Occipital lobe (tissue), 2 donors: ENCODE data around the gene CAPN6. TPM values are rescaled to one million over a fixed set of nuclear protein-coding genes. Genes with fewer than 3 reads are reported as not detected.

Experiments used
- DNase-seq: peaks from one replicate; lab custom pipeline; 2025; lab: John Stamatoyannopoulos, UW
- total RNA-seq: library from RNA; depleted of rRNA; stranded (reverse); fragments of >200 nt; gene quantifications from one replicate; pipeline ENCODE4 v1.2.3, GENCODE V29; 2014

The CAPN6 gene
- total RNA-seq, 1 donor from 2014 or later: 0.31 TPM

- DNase-seq: no peak
These were observed 62.4 kb downstream of the CAPN6 start for GRCh38 chrX:111207851-111208250.

- no peak for DNase-seq
These were observed 70.0 kb downstream of the CAPN6 start for GRCh38 chrX:111200327-111200726.

DNA sequence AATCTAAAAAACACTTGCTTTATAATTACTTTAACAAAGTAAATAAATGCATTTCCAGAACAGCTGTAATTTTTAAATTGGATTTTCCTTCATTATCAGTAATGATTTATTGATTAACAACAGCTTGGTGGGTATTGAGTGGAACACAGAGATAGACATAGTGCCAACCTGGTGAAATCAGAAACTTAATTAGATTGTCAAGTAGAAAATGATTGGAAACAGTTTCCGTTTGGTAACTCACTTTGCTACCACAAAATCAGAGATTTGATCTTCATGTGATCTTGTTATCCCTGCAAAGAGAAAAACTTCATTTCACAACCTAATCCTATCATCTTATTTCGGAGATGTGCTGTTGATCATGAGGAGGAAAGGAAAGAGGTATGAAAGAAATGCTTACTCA, 70.8 kb downstream of the CAPN6 start:
- DNase-seq: no peak

Other genes starting within 250 kb of the CAPN6 start
- gene PAK3, start 174.3 kb downstream of the CAPN6 start, total RNA-seq: 119 TPM
- 389 TPM for gene DCX, start 141.7 kb upstream of the CAPN6 start, total RNA-seq
- 0.16 TPM for gene SERTM2, start 241.2 kb upstream of the CAPN6 start, total RNA-seq